Thymus (tissue), 11 donors: ENCODE measurements around the gene ZAR1. TPM values are rescaled to one million over a fixed set of nuclear protein-coding genes. Genes with fewer than 3 reads are reported as not detected.

Experiments
- DNase-seq, 9 donors: peaks; one replicate each; pipeline ENCODE4 v3.0.0-alpha.2; 2013; ENCODE audit warnings: low spot score in 9 of 9, low read depth in 6 of 9, missing footprints in 1 of 9
- H3K27ac ChIP-seq, 2 donors: one replicate each; pipeline ENCODE4 v1.5.1; 2013; ENCODE audit warnings: control low read depth in 1 of 2, low read depth in 1 of 2, low read length in 1 of 2, mild to moderate bottlenecking in 1 of 2, moderate library complexity in 1 of 2
- H3K27me3 ChIP-seq, 2 donors: one replicate each; pipeline ENCODE4 v1.5.1; 2013; ENCODE audit warnings: low read length in 1 of 2; ENCODE audit not compliant: control insufficient read depth in 2 of 2, insufficient read depth in 1 of 2
- H3K36me3 ChIP-seq, 2 donors: one replicate each; pipeline ENCODE4 v1.5.1; 2013; ENCODE audit warnings: low read length in 1 of 2, mild to moderate bottlenecking in 1 of 2, moderate library complexity in 1 of 2; ENCODE audit not compliant: control insufficient read depth in 2 of 2, insufficient read depth in 2 of 2
- H3K4me1 ChIP-seq, 2 donors: one replicate each; pipeline ENCODE4 v1.5.1; 2013; ENCODE audit warnings: low read length in 2 of 2; ENCODE audit not compliant: control insufficient read depth in 2 of 2, insufficient read depth in 2 of 2
- H3K4me3 ChIP-seq, 2 donors: one replicate each; pipeline ENCODE4 v1.5.1; 2013; ENCODE audit warnings: low read length in 2 of 2, control low read depth in 1 of 2, mild to moderate bottlenecking in 1 of 2
- H3K9me3 ChIP-seq, 2 donors: one replicate each; pipeline ENCODE4 v1.5.1; 2013; ENCODE audit warnings: low read length in 1 of 2, mild to moderate bottlenecking in 1 of 2; ENCODE audit not compliant: control insufficient read depth in 2 of 2, insufficient read depth in 1 of 2
- whole genome bisulfite sequencing: extraction: QIAGEN DNeasy Blood & Tissue Kit; methylation state at CpG from one replicate; pipeline ENCODE4 v1.1.7; 2013; 5-methylcytosine and 5-hydroxymethylcytosine counted together
- polyA plus RNA-seq: library from polyadenylated mRNA; stranded (reverse); fragments of 200-250 nt; gene quantifications from one replicate; pipeline ENCODE4 v1.2.3, GENCODE V29; 2013
- total RNA-seq: library from RNA; stranded (reverse); fragments of 120-200 nt; gene quantifications from one replicate; pipeline ENCODE4 v1.2.4, GENCODE V29; 2013
- donor health status: healthy.

The ZAR1 gene
- total and polyA plus RNA-seq, 2 donors: 0.02 TPM; not detected in 1

DNA sequence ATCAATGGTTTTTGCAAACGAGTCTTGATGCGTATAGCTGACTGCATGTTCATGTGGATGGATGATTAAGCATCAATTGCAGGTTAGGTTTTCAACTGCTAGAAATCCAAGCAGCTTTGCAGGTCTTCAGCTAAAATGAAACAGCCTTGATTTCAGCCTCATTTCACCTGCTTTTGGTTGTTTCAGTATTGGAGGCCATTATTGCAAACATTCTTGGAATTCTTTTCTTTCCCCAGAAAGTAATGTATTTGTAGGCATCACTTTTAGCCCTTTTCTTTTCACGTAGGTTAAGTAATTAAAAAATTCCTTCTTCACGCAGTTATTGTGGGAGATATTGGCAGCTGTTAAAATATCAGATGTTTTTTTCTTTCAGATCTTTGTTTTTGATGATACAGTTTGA, 8.8 kb downstream of the ZAR1 start:
- Histone ChIP-seq H3K27me3 (no peaks in the 10 kb centered on the region), H3K4me3 (no peak overlapping the region), H3K4me1 (no peaks in the 10 kb centered on the region), H3K27ac (no peak overlapping the region), H3K36me3 (peaks cover 0 to 19% of the 10 kb centered on the region in 2 donors), H3K9me3 (no peaks in the 10 kb centered on the region)
- DNase-seq: no peak
- WGBS: 98% methylated on average over 4 of the region's 4 CpGs

GRCh38 chr4:48499551-48500066, 9.6 kb downstream of the ZAR1 start:
- peaks cover 0 to 19% of the 10 kb centered on the region in 2 donors for H3K36me3 ChIP-seq
- DNase-seq: no peak
- no peaks in the 10 kb centered on the region for H3K4me1 ChIP-seq
- H3K4me3 ChIP-seq: no peak overlapping the region
- no peaks in the 10 kb centered on the region for H3K27me3 ChIP-seq
- WGBS: 93% methylated on average over 3 of the region's 3 CpGs
- no peaks in the 10 kb centered on the region for H3K9me3 ChIP-seq
- no peak overlapping the region for H3K27ac ChIP-seq

- Histone ChIP-seq H3K9me3 (no peaks in the 10 kb centered on the region), H3K36me3 (peaks cover under 1 to 34% of the 10 kb centered on the region in 2 donors), H3K4me1 (no peaks in the 10 kb centered on the region), H3K27ac (no peak overlapping the region), H3K27me3 (no peaks in the 10 kb centered on the region), H3K4me3 (no peak overlapping the region)
- WGBS: 74% methylated on average over 4 of the region's 4 CpGs
- no peak for DNase-seq
Measured at GRCh38 chr4:48503233-48504025, 13.4 kb downstream of the ZAR1 start.

DNA sequence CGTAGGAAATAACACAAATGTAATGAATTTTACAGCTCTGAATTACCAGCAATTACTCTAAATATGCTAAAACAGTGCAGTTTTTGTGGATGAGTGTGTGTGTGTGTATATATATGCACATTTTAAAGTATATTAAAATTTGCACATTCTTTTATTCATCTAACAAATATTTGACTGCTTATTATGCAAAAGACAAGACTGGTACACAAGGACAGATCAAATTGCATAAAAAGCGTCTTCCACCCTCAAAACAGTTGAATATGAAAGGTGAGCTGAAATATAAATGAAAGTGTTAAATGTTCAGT, 13.9 kb downstream of the ZAR1 start:
- H3K27me3 ChIP-seq: no peaks in the 10 kb centered on the region
- no peak for DNase-seq
- no peak overlapping the region for H3K4me3 ChIP-seq
- H3K36me3 ChIP-seq: peaks cover 3 to 33% of the 10 kb centered on the region in 2 donors
- H3K27ac ChIP-seq: no peak overlapping the region
- no peaks in the 10 kb centered on the region for H3K9me3 ChIP-seq
- WGBS: 97% methylated on average over 2 of the region's 2 CpGs
- no peaks in the 10 kb centered on the region for H3K4me1 ChIP-seq

- no peak overlapping the region for H3K4me3 ChIP-seq
- H3K27me3 ChIP-seq: no peaks in the 10 kb centered on the region
- no peak overlapping the region for H3K27ac ChIP-seq
- WGBS: 70% methylated on average over 1 of the region's 1 CpG
- H3K36me3 ChIP-seq: peaks cover 3 to 32% of the 10 kb centered on the region in 2 donors
- no peak for DNase-seq
- no peaks in the 10 kb centered on the region for H3K9me3 ChIP-seq
- H3K4me1 ChIP-seq: no peaks in the 10 kb centered on the region
Measured at GRCh38 chr4:48504352-48504751, 14.3 kb downstream of the ZAR1 start.

GRCh38 chr4:48506716-48507115, 16.7 kb downstream of the ZAR1 start:
- H3K36me3 ChIP-seq: peaks cover 14 to 41% of the 10 kb centered on the region in 2 donors
- no peak for DNase-seq
- WGBS: 96% methylated on average over 2 of the region's 2 CpGs
- no peak overlapping the region for H3K27ac ChIP-seq
- no peaks in the 10 kb centered on the region for H3K4me1 ChIP-seq
- no peak overlapping the region for H3K4me3 ChIP-seq
- H3K9me3 ChIP-seq: no peaks in the 10 kb centered on the region
- no peaks in the 10 kb centered on the region for H3K27me3 ChIP-seq

DNA sequence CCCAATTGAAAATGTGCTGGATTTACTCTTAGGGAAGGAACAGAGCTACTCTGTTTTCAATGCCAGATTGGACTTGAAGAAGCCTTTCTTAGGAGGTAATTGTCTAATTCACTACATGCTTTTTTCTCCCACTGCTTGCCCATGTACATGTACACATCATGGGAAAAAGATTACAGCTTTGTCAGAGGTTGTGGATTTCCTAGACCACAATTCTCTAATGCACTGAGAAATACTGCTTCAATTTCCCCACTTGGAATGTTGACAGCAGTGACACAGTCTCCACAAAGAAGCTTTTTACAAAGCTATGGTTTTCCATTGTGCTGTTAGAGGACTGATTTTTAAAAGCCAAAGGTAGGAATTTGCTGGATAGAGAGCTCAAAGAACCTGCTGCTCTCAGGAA, 19.5 kb downstream of the ZAR1 start:
- H3K27ac ChIP-seq: no peak overlapping the region
- H3K9me3 ChIP-seq: no peaks in the 10 kb centered on the region
- no peak for DNase-seq
- H3K36me3 ChIP-seq: peaks cover 20 to 61% of the 10 kb centered on the region in 2 donors
- no peak overlapping the region for H3K4me3 ChIP-seq
- no peaks in the 10 kb centered on the region for H3K4me1 ChIP-seq
- H3K27me3 ChIP-seq: no peaks in the 10 kb centered on the region

DNA sequence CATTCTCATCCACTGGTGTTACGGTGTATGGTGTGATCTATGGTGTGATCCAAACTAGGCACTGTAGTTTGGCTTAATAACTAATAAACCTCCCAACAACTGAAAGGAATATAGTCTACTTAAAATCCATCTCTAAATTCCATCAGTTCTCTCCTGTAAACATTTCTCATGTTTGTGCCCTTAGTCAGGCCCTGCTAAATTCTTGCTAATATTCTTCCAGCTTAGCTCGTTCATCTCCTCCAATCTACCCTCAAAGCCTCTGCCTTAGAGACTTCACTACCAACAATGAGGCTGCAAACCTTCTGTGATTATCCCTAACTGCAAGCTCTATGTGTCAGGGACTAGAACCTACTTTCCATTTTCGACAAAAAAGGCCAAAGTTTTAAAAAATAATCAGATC, 28.1 kb downstream of the ZAR1 start:
- Histone ChIP-seq H3K4me1 (no peaks in the 10 kb centered on the region), H3K4me3 (no peak overlapping the region), H3K27me3 (no peaks in the 10 kb centered on the region), H3K9me3 (no peaks in the 10 kb centered on the region), H3K27ac (no peak overlapping the region), H3K36me3 (peaks cover 39 to 45% of the 10 kb centered on the region in 2 donors)
- DNase-seq: no peak
- WGBS: 96% methylated on average over 3 of the region's 3 CpGs

DNA sequence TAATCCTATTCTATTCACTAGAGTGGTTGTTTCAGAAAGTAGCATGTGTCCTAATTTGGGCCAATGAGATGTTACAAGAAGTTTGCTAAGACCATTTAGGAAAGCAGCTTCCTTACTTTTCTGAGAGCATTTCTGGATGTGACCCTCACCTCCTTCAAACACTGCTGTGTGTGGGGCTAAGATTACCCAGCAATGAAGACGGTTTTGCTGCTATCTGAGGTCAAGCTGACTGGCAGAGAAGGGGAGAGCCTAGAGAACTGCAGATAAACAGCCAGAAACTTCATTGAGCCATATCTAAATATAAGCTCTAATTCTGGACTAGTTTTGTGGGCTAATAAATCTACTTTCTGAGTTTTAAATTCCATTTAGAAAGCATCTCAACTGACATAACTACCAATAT, 36.4 kb downstream of the ZAR1 start:
- Histone ChIP-seq H3K4me1 (no peaks in the 10 kb centered on the region), H3K27ac (no peak overlapping the region), H3K9me3 (no peaks in the 10 kb centered on the region), H3K4me3 (no peak overlapping the region), H3K27me3 (no peaks in the 10 kb centered on the region), H3K36me3 (peaks cover 48 to 67% of the 10 kb centered on the region in 2 donors)
- no peak for DNase-seq
- WGBS: 98% methylated on average over 1 of the region's 1 CpG
